CD14-positive monocyte (primary cell): Measurements from ENCODE around the gene EGFL6. TPM values are rescaled to one million over a fixed set of nuclear protein-coding genes. Genes with fewer than 3 reads are reported as not detected.

ENCODE experiments used
- DNase-seq, 3 donors: peaks; one replicate each; pipeline ENCODE4 v3.0.0-alpha.2; 2011 to 2022
- H2AFZ ChIP-seq: 2 replicates; pipeline ENCODE4 v1.6.0; 2012; ENCODE audit warnings: mild to moderate bottlenecking, low read depth, low read length, inconsistent platforms; ENCODE audit not compliant: insufficient read depth, poor library complexity, severe bottlenecking
- H3K27ac ChIP-seq, 2 donors: 1 replicate in 1 of 2; 2 replicates in 1 of 2; pipeline ENCODE4 v1.5.1; 2012 to 2013; ENCODE audit warnings: low read length in 2 of 2, control low read depth in 1 of 2, inconsistent platforms in 1 of 2, low read depth in 1 of 2, mild to moderate bottlenecking in 1 of 2
- H3K27me3 ChIP-seq, 2 donors: one replicate each; pipeline versions ENCODE4 v1.6.0 to v1.6.1; 2011 to 2013; ENCODE audit warnings: low read length in 2 of 2; ENCODE audit not compliant: control insufficient read depth in 2 of 2, insufficient read depth in 2 of 2
- H3K36me3 ChIP-seq, 2 donors: replicated peaks in 1 of 2; 1 replicate in 1 of 2; 2 replicates in 1 of 2; pipeline versions ENCODE4 v1.5.1 to v1.6.1; 2012 to 2013; ENCODE audit warnings: low read length in 2 of 2, control low read depth in 1 of 2, inconsistent platforms in 1 of 2, mild to moderate bottlenecking in 1 of 2; ENCODE audit not compliant: insufficient read depth in 2 of 2, control insufficient read depth in 1 of 2
- H3K4me1 ChIP-seq, 2 donors: 1 replicate in 1 of 2; 2 replicates in 1 of 2; pipeline versions ENCODE4 v1.5.1 to v1.6.1; 2012 to 2013; ENCODE audit warnings: low read length in 2 of 2, control low read depth in 1 of 2, inconsistent platforms in 1 of 2, mild to moderate bottlenecking in 1 of 2, moderate library complexity in 1 of 2; ENCODE audit not compliant: insufficient read depth in 2 of 2, control insufficient read depth in 1 of 2
- H3K4me2 ChIP-seq: replicated peaks from 2 replicates; pipeline ENCODE3; 2012; ENCODE audit warnings: low read length, moderate library complexity, mild to moderate bottlenecking; ENCODE audit not compliant: poor library complexity, severe bottlenecking; ENCODE audit errors: extremely low read depth
- H3K4me3 ChIP-seq, 3 experiments: fragments of 200-600 bp in 1 of 3; sonication (generic) in 1 of 3; replicated peaks in 1 of 3; 1 replicate in 2 of 3; 2 replicates in 1 of 3; pipeline ENCODE4 v1.5.1; 2011 to 2013; ENCODE audit warnings: low read length in 3 of 3, mild to moderate bottlenecking in 3 of 3, control low read depth in 2 of 3, low read depth in 2 of 3, inconsistent platforms in 1 of 3, moderate library complexity in 1 of 3
- H3K79me2 ChIP-seq: 2 replicates; pipeline ENCODE4 v1.6.0; 2012; ENCODE audit warnings: mild to moderate bottlenecking, control low read depth, inconsistent platforms, low read length, moderate library complexity; ENCODE audit not compliant: insufficient read depth
- H3K9ac ChIP-seq: 2 replicates; pipeline ENCODE4 v1.6.0; 2017; ENCODE audit warnings: low read length, mild to moderate bottlenecking; ENCODE audit not compliant: insufficient read depth, poor library complexity, severe bottlenecking
- H3K9me3 ChIP-seq, 2 donors: replicated peaks in 1 of 2; 1 replicate in 1 of 2; 2 replicates in 1 of 2; pipeline versions ENCODE4 v1.5.1 to v1.6.1; 2012 to 2013; ENCODE audit warnings: low read length in 2 of 2, control low read depth in 1 of 2; ENCODE audit not compliant: control insufficient read depth in 1 of 2, insufficient read depth in 1 of 2
- H4K20me1 ChIP-seq: 2 replicates; pipeline ENCODE4 v1.6.0; 2012; ENCODE audit warnings: mild to moderate bottlenecking, low read length, control low read depth, moderate library complexity; ENCODE audit not compliant: insufficient read depth
- H3K27ac Mint-ChIP-seq, 7 donors: one replicate each; pipeline ENCODE4 v1.8.0; 2020; ENCODE audit warnings: mild to moderate bottlenecking in 7 of 7, mixed read lengths in 7 of 7, moderate library complexity in 6 of 7, inconsistent platforms in 2 of 7
- H3K27me3 Mint-ChIP-seq, 3 donors: one replicate each; pipeline ENCODE4 v1.8.0; 2021 to 2022; ENCODE audit warnings: low read depth in 3 of 3, mild to moderate bottlenecking in 3 of 3, mixed read lengths in 3 of 3, moderate library complexity in 3 of 3, inconsistent platforms in 1 of 3
- H3K36me3 Mint-ChIP-seq, 2 donors: one replicate each; pipeline ENCODE4 v1.8.0; 2020; ENCODE audit warnings: mixed read lengths in 2 of 2, inconsistent platforms in 1 of 2, mild to moderate bottlenecking in 1 of 2
- H3K4me1 Mint-ChIP-seq: one replicate; pipeline ENCODE4 v1.8.0; 2020; ENCODE audit warnings: mild to moderate bottlenecking, mixed read lengths
- H3K4me3 Mint-ChIP-seq, 2 donors: one replicate each; pipeline ENCODE4 v1.8.0; 2020; ENCODE audit warnings: mild to moderate bottlenecking in 2 of 2, mixed read lengths in 2 of 2, moderate library complexity in 1 of 2
- H3K9me3 Mint-ChIP-seq, 7 donors: one replicate each; pipeline ENCODE4 v1.8.0; 2020 to 2022; ENCODE audit warnings: mixed read lengths in 7 of 7, mild to moderate bottlenecking in 6 of 7, moderate library complexity in 6 of 7, inconsistent platforms in 2 of 7
- whole genome bisulfite sequencing: methylation state at CpG from one replicate; pipeline ENCODE4 v1.1.5; 2013; ENCODE audit warnings: missing lambda C conversion rate; ENCODE audit not compliant: insufficient coverage; 5-methylcytosine and 5-hydroxymethylcytosine counted together
- intact Hi-C, 2 donors: fragments of 100-400 bp; cut with micrococcal nuclease; formaldehyde crosslinking; loops; one replicate each; pipeline versions ENCODE4 v1.15.0 to v1.15.1; 2023
- polyA plus RNA-seq, 3 donors: library from polyadenylated mRNA; depleted of rRNA in 1 of 3; unstranded in 2 of 3; stranded (reverse) in 1 of 3; fragments of 300-500 nt in 2 of 3; fragments of >200 nt in 1 of 3; fragmentation: Illumina TruSeq in 2 of 3; gene quantifications; 1 replicate in 2 of 3; 2 replicates in 1 of 3; pipeline ENCODE4 v1.2.3, GENCODE V29; 2012 to 2021
- TF ChIP-seq, protein P1 (sequence below): fragments of 200-600 bp; IDR thresholded peaks from one replicate; pipeline ENCODE4 v1.8.0; 2022; ENCODE audit warnings: antibody characterized with exemption, mild to moderate bottlenecking

The EGFL6 gene
- polyA plus RNA-seq, 3 donors, result not detected

DNA sequence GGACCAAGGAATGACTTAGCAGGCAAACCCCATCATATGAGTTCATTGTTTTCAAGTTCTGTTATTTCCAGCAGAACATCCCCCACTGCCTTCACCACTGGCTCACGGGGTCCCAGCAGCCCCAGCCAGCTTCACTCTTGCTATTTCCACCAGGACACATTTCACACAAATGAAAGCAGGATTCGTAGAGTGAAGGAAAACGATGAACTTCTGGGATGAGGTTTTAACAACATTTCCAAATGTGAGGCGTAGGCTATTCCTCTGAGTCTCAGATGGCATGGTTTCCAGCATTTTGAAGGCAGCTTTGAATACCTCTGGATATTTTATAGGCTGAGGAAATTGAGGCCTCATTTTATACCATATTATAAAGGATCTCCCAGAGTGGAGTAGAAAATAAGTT, 32.9 kb upstream of the EGFL6 start:
- Histone ChIP-seq H3K79me2 (no peaks in the 10 kb centered on the region), H3K4me2 (no peak overlapping the region), H3K9ac (no peak overlapping the region), H3K4me3 (no peak overlapping the region), H3K4me1 (no peaks in the 10 kb centered on the region), H3K27me3 (peaks cover 0 to 26% of the 10 kb centered on the region in 2 donors), H3K36me3 (no peaks in the 10 kb centered on the region), H2AFZ (no peak overlapping the region), H3K9me3 (no peaks in the 10 kb centered on the region), H3K27ac (no peak overlapping the region), H4K20me1 (no peaks in the 10 kb centered on the region)
- TF ChIP-seq, protein P1, sequence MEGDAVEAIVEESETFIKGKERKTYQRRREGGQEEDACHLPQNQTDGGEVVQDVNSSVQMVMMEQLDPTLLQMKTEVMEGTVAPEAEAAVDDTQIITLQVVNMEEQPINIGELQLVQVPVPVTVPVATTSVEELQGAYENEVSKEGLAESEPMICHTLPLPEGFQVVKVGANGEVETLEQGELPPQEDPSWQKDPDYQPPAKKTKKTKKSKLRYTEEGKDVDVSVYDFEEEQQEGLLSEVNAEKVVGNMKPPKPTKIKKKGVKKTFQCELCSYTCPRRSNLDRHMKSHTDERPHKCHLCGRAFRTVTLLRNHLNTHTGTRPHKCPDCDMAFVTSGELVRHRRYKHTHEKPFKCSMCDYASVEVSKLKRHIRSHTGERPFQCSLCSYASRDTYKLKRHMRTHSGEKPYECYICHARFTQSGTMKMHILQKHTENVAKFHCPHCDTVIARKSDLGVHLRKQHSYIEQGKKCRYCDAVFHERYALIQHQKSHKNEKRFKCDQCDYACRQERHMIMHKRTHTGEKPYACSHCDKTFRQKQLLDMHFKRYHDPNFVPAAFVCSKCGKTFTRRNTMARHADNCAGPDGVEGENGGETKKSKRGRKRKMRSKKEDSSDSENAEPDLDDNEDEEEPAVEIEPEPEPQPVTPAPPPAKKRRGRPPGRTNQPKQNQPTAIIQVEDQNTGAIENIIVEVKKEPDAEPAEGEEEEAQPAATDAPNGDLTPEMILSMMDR, result no peak
- Mint-ChIP-seq H3K36me3 (no peaks in the 10 kb centered on the region), H3K4me1 (peaks cover 5% of the 10 kb centered on the region), H3K4me3 (no peak overlapping the region), H3K9me3 (peaks cover 0 to 2% (median 0%) of the 10 kb centered on the region in 7 donors), H3K27me3 (peaks cover 0 to 17% (median 5%) of the 10 kb centered on the region in 3 donors), H3K27ac (no peak overlapping the region)
- intact Hi-C loops, result no loop called here
- no CpG with 5 or more reads among the region's 4 CpGs for WGBS
- DNase-seq, result no peak

DNA sequence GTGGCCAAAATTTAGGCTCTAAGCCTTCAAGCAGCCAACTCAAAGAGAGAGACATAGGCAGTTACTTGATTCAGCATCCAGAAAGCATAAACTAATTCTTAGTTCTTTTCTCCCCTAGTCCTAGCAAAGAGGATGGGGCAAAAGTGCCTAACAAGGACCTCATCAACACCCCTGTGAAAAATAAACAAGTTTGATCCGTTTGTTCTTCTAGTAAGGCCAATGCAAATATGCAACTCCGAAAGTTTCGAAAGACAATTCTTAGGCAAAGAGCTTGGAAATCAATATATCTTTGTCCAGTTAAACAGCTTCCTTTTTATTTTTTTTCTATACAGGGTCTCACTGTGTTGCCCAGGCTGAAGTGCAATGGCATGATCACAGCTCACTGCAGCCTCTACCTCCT, 31.0 kb upstream of the EGFL6 start:
- peaks cover 0 to 14% (median 5%) of the 10 kb centered on the region in 3 donors for H3K27me3 Mint-ChIP-seq
- Histone ChIP-seq H3K36me3 (no peaks in the 10 kb centered on the region), H3K79me2 (no peaks in the 10 kb centered on the region), H3K4me1 (no peaks in the 10 kb centered on the region), H4K20me1 (no peaks in the 10 kb centered on the region), H3K27ac (no peak overlapping the region), H2AFZ (no peak overlapping the region), H3K9ac (no peak overlapping the region), H3K4me3 (no peak overlapping the region), H3K9me3 (no peaks in the 10 kb centered on the region), H3K27me3 (peaks cover 0 to 23% of the 10 kb centered on the region in 2 donors), H3K4me2 (no peak overlapping the region)
- TF ChIP-seq, protein P1, result no peak
- DNase-seq, result no peak
- H3K4me1 Mint-ChIP-seq, result peaks cover 5% of the 10 kb centered on the region
- intact Hi-C loops, result no loop called here
- peaks cover 0 to 8% (median 0%) of the 10 kb centered on the region in 7 donors for H3K9me3 Mint-ChIP-seq
- H3K36me3 Mint-ChIP-seq, result no peaks in the 10 kb centered on the region
- WGBS, result 100% methylated on average over 1 of the region's 3 CpGs
- H3K27ac Mint-ChIP-seq, result no peak overlapping the region
- no peak overlapping the region for H3K4me3 Mint-ChIP-seq
